Prostate gland (tissue), 2 donors: ENCODE measurements around the gene CPED1.

ENCODE experiments used
- CTCF ChIP-seq, 4 experiments: fragments of 200-600 bp in 2 of 4; fragments of 450-650 bp in 2 of 4; sonication (generic) in 2 of 4; IDR thresholded peaks; 1 replicate in 3 of 4; 2 replicates in 1 of 4; pipeline ENCODE4 v1.5.1; 2016 to 2019; ENCODE audit warnings: antibody characterized with exemption in 4 of 4, mild to moderate bottlenecking in 2 of 4, moderate library complexity in 2 of 4
- POLR2A ChIP-seq: fragments of 450-650 bp; IDR thresholded peaks from one replicate; pipeline ENCODE4 v1.6.1; 2016; ENCODE audit warnings: antibody characterized with exemption, mild to moderate bottlenecking

- no peak for TF ChIP-seq POLR2A
- TF ChIP-seq CTCF (IDR thresholded peaks at IDR 0.05): no peak
These were observed 273.7 kb downstream of the CPED1 start for GRCh38 chr7:121262221-121262620.
